Activated T-cell treated with anti-CD3 and anti-CD28 coated beads for 4 hours (primary cell): ENCODE data around the gene MANEAL.
A peak's percentile ranks its signal among the peaks of the same experiment; 100 is the strongest.
"Not testable (repeated sequence)": the region's sequence is repeated elsewhere in the genome, so short reads cannot be mapped to it uniquely, and the experiment has no call there.

Source experiments
- DNase-seq: peaks from one replicate; pipeline ENCODE4 v3.0.0-alpha.2; 2020

Gene MANEAL

DNA sequence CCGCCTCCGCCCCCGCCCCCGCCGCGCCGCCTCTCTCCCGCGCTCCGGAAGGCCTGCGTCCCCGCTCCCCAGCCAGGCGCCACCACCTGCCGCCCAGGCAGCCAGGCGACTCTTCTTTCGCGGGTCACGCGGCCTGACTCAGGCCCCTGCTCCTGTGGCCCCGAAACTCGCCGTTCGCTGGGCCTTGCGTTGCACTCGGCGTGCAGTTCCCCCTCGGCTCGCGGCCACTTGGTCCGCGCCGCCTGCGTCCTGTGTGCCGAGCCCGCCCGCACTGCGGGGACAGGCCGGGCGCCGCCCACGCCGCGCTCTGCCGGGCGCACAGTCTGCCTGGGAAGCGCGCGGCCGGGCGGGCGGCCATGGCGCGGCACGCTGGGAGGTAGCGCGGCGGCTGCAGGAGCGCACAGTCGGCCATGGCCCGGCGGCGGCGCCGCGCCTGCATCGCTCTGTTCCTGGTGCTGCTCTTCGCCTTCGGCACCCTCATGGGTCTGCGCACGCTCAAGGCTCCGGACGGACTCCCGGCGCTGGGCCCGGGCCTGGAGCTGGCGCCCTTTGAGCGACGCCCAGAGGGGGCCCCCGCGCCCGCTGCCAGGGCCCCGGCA, at the start of gene MANEAL:
TSS of gene MANEAL (plus strand) at position 75 of the 599 bp plus-strand sequence. CDS start at position 411, 336 bp downstream.
- DNase-seq: no peak

- no peak for DNase-seq
These were observed 46.8 kb upstream of the MANEAL start for GRCh38 chr1:37746806-37747205.

DNA sequence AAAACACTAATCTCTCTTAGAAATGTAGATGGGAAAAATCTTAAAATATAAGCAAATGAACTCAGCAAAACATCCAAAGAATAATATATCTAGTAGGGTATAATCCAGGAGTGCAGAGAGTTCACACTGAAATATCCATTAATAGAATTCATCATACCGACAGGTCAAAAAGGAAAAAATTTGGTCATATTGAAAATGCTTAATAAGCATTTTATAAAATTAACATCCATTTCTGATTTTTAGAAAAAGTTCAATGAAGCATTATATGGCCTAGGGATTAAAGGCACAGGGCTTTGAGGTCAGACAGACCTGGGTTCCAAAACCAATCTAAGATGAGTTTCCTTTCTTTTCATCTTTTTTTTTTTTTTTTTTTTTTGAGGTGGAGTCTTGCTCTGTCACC, 45.1 kb upstream of the MANEAL start:
- DNase-seq: no peak

DNA sequence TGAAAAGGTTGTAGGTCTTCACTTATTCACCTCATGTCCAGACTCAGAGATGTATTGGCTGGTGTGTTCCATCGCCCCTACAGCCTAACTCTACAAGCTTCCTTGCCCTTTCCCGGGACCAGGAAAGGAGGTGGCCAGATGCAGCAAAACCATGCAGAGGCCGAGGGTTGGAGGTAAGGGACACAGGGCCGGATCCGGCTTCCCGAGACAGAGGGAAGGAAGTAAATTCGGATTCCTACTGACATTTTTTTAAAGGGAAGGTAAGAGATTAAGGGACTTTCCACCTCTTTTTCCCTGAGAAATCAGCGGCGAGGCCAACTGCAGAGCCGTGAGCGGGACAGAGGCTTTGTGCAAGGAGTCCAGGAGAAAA, 41.4 kb upstream of the MANEAL start:
- DNase-seq: no peak

- no peak for DNase-seq
These were observed 40.8 kb upstream of the MANEAL start for GRCh38 chr1:37752583-37753471.

DNA sequence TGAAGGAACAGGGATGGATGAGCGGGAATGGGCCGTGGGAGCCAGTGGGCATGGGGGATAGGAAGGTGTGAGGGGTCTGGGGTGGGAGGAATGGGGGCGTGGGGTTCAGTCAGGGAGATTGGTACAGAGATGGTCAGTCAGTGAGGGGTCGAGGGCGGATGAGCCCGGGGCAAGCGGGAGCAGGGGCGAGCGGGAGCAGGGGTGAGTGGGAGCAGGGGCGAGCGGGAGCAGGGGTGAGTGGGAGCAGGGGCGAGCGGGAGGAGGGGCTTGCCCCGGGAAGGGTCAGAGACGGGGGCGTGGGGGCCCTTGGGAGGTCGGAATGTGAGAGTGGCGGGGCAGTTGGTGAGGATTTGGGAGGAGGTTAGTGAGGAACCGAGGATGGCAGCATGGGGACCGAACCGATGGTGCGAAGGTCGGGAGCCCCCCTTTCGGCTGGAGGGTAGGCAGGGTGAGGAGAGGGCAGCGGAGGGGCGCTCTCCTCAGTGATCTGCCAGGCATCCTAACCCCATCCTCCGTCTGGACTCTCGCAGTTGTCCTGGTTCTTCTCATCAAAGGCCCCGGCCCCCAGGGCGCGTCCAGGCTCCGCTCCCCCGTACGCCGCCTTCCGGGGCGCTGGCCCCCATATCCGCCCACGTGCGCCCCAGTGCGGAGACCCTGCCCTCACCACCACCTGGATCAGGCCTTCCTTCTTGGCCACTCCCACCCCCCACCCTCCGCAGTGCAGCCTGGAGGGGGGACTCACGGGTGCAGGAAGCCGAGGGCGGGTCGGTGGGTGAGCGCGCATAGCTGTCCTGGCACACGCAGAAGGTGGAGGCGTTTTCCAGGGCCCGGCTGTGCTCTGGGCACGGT, 40.0 kb upstream of the MANEAL start:
- DNase-seq: no peak

DNA sequence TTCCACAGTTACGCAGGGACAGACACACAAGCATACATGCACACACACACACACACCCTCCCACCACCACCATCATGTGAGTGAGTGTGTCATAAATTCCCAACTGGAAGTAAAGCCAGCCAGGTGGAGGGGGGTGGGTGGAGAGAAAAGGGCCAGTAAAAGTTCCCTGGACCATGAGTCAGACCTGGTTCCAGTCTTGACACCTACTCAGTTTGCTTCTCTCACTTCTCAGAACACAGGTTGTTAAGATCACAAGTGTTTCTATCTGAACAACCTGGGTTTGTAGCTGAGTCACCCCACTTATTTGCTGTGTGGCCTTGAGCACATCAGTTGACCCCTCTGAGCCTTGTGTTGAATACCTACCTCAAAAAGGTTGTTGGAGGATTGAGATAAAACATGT, 38.4 kb upstream of the MANEAL start:
- no peak for DNase-seq

DNA sequence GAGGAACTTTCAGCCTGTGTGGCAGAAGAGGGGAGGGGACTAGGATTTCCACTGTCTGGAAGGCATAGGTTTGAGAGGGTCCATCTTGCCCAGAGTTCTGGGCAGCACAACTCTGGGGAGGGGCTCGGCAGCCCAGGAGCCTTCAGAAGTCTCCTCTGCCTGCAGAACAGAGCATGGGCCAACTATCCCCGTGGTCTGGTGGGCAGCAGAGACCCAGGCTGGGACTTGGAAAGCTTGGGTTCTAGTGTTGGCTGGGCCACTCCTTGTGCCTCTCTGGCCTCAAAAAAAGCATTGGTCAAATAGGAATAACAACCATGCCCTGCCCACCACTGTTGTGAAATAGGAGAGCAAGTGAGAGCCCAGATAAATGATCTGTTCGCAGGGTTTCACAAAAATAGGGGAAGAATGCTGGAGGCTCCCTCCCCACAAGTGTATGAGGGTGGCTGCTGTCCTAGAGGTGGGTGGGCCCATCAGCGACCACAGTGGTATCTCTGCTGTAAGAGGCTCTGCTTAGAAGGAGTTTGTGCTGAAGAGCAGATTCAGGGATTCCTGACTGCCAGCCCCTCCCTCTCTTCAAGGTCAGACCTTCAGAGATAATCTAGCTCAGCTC, 37.6 kb upstream of the MANEAL start:
- no peak for DNase-seq

GRCh38 chr1:37759451-37759850, 34.2 kb upstream of the MANEAL start:
- no peak for DNase-seq

DNA sequence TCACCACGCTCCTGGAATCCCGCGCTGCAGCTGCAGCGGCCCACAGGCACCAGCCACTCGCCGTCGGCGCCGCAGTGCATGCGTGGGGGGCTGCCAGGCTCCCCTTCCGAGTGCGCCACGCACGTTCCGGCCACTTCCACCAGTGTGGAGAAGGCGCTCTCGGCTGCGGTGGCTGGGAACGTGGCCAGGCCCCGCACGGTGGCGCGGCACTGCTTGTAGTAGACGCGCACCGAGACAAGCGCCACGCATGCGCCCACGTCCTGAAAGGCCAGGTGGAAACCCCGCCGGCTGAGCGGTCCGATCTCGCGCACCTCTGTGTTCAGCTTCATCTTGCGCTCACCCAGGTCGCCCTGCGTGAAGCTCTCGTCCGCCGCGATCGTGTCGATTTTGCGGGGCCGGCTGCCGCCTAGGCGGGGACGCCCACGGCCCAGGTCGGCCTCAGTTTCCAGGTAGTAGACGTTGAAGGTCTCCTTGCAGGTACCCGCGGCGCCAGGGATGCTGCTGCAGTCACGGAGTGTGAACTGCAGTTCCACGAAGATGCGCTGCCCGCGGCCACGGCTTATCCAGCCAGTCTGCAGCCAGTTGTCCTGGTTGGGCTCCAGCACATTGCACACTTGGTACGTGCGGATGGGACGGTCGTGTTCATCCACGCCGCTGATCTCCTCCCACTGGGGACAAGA, 32.1 kb upstream of the MANEAL start:
- DNase-seq: no peak

GRCh38 chr1:37762516-37762915, 31.1 kb upstream of the MANEAL start:
- DNase-seq: no peak

DNA sequence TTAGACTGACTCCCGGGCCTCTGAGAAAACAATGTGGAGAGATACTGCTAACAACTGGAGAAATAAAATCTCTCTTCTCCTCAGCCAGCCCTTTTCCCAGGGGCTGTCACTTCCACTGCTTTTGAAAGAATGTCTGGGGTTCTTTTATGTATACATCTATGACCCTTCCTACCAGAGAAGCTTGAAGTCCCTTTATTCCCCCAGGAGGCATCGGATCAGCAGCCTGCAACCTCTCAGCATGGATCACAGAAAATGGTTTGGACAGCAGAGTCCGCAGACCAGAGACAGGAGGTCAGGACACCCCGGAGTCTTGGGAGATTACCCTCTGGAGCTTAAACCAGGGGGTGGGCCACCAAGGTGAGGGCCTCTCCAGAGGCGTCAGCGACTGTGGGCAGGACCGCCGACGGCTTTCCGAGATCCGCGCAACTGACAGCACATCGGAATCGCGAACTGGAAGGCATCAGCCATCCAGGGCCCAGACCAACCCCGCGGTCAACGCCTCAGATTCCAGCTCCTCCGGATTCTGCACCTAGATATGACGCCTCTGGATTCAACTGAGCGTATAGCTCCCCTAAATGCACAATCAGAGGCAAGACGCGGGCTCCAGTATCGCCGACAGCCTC, 29.7 kb upstream of the MANEAL start:
- no peak for DNase-seq

- DNase-seq: no peak
These were observed 29.2 kb upstream of the MANEAL start for GRCh38 chr1:37764414-37764825.

DNA sequence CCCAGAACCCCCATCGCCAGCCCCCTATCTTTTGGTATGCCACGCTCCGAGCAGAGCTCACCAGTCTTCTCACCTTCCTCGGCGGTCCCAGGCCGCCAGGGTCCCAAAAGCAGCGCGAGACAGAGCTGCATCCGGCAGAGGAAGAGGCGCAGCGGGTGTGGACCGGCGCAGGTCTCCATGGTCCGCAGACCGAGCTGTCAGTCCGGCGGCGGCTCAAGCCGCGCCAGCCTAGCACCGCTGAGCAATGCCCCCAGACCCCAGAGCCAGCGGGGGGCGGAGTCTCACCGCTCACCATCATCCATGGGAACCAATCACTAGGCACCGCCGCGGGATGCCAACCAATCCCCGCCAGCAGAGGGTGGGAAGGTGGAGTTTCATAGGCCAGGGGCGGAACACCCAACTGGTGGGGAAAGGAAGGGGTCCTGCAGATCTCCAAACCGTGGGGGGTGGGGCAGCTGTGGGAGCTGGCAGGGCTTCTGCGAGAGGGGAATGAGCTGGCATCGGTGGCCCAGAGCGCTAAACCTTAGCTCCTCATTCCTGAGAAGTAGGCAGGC, 28.7 kb upstream of the MANEAL start, which contains the start of gene EPHA10:
TSS of gene EPHA10 (minus strand) at position 233 of the 554 bp plus-strand sequence. CDS start at position 179, 54 bp downstream.
- DNase-seq: no peak

- DNase-seq: peak; percentile 21
These were observed 27.6 kb upstream of the MANEAL start for GRCh38 chr1:37765916-37766664.

DNA sequence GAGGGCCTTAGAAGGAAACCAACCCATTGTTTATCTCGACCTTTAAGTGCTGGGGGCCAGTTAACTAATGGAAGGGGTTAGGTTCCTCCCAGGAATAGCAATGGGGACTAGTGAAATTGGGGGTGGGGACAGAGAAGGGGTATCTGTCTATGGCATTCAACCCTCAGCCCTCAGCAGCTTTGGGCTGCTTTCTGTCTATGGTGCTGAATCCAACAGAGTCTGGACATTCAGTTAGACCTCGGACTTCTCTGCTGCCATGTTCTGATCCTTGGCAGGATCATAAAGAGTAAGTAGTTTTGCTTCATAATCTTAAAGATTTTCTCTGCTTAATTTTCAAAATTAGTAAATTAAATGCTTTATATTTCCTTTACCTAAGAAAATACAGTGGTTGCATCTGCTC, 26.2 kb upstream of the MANEAL start:
- DNase-seq: no peak

- not testable (repeated sequence) for DNase-seq
These were observed 22.2 kb upstream of the MANEAL start for GRCh38 chr1:37771440-37771839.

DNA sequence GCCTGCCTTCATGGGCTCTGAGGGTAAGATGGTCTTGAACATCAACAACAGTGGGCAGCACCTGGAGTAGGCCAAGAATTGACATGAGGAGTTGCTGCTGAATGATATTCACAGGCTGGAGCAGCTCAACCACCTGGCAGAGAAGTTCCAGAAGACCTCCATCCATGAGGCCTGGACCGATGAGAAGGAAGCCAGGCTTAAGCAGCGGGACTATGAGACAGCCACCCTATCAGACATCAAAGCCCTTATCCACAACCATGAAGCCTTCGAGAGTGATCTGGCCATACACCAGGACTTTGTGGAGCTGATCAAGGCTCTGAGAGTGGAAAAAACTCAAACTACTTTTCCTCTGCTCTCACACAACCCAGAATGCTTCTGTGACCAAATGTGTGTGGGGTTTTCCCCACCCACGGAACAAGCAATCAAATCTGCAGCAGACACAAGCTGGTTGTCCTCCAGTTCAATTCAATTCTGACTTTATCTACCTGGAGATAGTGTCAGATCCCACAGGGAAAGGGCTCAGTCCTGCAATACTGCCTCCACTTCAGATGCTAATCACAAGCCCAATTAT, 16.6 kb upstream of the MANEAL start:
- no peak for DNase-seq

DNA sequence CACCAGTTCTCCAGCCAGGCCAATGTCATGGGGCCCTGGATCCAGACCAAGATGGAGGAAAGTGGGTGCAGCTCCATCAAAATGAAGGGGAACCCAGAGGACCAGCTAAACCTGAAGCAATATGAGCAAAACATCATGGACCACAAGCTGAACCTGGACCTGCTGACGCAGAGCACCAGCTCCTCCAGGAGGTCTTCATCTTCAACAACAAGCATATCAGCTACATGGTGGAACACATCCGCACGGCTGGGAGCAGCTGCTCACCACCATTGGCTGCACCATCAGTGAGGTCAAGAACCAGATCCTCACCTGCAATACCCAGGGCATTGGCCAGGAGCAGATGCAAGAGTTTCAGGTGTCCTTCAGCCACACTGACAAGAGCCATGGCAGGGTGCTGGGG, 15.0 kb upstream of the MANEAL start:
- DNase-seq: no peak

DNA sequence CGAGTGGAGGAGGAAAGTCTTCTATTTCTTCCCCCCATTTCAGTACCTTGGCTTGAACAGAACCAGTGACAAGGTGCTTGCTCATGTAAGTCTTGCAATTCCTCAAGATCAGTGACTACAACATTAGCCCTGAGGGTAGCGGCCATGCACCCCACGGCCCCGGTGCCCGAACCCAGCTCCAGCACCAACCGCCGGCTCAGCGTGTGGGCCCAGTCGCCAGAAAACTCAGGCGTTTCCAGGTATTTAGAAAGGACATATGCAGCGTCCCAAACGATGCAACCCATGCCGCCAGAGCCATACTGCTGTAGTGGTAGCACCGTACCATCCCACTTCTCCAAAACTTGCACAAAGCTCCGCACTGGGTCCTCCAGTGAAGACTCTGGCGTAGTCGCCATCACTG, 11.2 kb upstream of the MANEAL start:
- DNase-seq: no peak
